ENCODE measurements around the gene SRSF10. TPM values are rescaled to one million over a fixed set of nuclear protein-coding genes. Genes with fewer than 3 reads are reported as not detected.
"Not testable (repeated sequence)": the region's sequence is repeated elsewhere in the genome, so short reads cannot be mapped to it uniquely, and the experiment has no call there.

The SRSF10 gene
- polyA plus RNA-seq, 3 donors: 27.4 to 61.7 (median 56.8) TPM

DNA sequence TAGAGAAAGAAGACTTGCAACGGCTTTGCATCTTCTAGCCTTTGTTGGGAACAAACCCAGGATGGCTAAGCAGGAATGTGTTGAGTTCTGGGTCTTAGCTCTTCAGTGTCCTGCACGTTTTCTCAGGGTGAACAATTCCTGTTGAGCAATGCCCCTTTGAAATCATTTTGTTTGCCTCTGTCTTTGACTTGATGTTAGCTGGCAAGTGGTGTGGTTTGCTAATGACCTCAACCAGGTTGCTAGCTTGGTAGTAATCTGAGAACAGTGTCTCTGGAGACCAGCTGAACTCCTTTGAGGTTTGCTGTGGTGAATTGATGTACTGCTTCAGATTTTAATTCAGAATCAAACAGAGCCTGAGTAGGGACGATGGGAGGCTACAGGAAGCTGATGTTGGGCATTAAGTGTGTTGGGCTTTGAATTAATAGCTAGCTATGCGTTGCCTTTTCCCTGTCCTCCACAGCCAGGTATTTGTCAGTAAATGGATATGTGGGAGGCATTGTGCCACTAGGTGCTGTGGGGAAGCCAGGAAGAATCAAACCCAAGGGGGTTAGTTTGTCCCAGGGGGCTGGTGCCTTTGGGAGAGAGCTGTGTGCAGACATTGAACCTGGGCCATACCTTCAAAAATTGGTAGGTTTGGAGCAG lies 23.3 kb upstream of the SRSF10 start:
- no peak overlapping the region for H3K27ac ChIP-seq (ENCODE audit: low read depth, low read length)
- WGBS, 3 donors: 37 to 48% (median 47%) methylated on average over 4 of the region's 4 CpGs

GRCh38 chr1:24002695-24003094 lies 22.6 kb upstream of the SRSF10 start:
- no peak overlapping the region for H3K27ac ChIP-seq (ENCODE audit: low read depth, low read length)
- WGBS, 3 donors: 81 to 88% (median 84%) methylated on average over 2 of the region's 2 CpGs

GRCh38 chr1:23999156-23999671 lies 19.1 kb upstream of the SRSF10 start:
- no peak overlapping the region for H3K27ac ChIP-seq (ENCODE audit: low read depth, low read length)

GRCh38 chr1:23997812-23998211 lies 17.7 kb upstream of the SRSF10 start:
- 38 to 66% (median 61%) methylated on average over 1 of the region's 1 CpG for WGBS, 3 donors
- H3K27ac ChIP-seq (ENCODE audit: low read depth, low read length): no peak overlapping the region

More at GRCh38 chr1:23999156-23999671, 19.1 kb upstream of the SRSF10 start:
- WGBS, 3 donors: 32 to 92% (median 78%) methylated on average over 3 of the region's 3 CpGs

DNA sequence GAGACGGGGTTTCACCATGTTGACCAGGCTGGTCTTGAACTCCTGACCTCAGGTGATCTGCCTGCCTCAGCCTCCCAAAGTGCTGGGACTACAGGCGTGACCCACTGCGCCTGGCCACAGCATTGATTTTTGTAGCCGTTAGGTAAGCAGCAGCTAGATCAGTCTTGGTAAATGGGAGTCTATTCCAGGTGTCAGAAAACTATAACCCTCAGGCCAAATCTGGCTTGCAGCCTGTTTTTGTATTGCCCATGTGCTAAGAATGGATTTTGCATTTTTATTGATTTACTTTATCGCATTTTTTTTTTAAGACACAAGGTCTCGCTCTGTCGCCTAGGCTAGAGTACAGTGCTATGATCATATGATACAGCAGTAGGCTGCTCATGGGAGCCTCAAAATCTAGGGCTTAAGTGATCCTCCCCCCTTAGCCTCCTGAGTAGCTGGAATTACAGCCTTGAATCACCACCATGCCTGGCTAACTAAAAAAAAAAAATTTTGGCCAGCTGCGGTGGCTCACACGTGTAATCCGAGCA lies 16.6 kb upstream of the SRSF10 start:
- WGBS, 3 donors: 38 to 94% (median 89%) methylated on average over 10 of the region's 10 CpGs
- H3K27ac ChIP-seq (ENCODE audit: low read depth, low read length): no peak overlapping the region

DNA sequence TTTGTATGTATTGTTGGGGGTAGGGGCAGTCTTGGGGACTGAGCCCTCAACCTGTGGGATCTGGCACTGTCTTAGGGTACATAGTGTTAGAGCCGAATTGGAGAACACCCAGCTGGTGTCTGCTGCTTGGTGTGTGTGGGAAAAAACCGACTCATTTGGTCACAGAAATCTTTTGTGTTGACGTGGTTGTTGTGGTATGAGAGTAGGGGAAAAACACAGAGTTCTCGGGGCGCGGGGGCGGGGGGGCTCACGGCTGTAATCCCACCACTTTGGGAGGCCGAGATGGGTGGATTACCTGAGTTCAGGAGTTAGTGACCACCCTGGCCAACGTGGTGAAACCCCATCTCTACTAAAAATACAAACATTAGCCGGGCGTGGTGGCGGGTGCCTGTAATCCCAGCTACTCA lies 15.3 kb upstream of the SRSF10 start:
- no peak overlapping the region for H3K27ac ChIP-seq (ENCODE audit: low read depth, low read length)
- 84 to 87% (median 84%) methylated on average over 13 of the region's 13 CpGs for WGBS, 3 donors

DNA sequence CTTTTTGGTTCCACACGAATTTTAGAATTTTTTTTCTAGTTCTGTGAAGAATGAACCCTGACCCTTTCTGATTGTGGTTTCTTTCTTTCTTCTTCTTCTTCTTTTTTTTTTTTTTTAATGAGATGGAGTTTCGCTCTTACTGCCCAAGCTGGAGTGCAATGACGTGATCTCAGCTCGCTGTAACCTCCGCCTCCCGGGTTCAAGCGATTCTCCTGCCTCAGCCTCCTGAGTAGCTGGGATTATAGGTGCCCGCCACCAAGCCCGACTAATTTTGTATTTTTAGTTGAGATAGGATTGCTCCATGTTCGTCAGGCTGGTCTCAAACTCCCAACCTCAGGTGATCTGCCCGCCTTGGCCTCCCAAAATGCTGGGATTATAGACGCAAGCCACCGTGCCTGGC lies 11.9 kb upstream of the SRSF10 start:
- WGBS, 3 donors: 82 to 91% (median 89%) methylated on average over 13 of the region's 13 CpGs
- not testable (repeated sequence) for H3K27ac ChIP-seq (ENCODE audit: low read depth, low read length)

GRCh38 chr1:23989263-23989662 lies 9.1 kb upstream of the SRSF10 start:
- 64 to 82% (median 77%) methylated on average over 3 of the region's 3 CpGs for WGBS, 3 donors
- H3K27ac ChIP-seq (ENCODE audit: low read depth, low read length): no peak overlapping the region

- not testable (repeated sequence) for H3K27ac ChIP-seq (ENCODE audit: low read depth, low read length)
- WGBS, 3 donors: 96 to 98% (median 97%) methylated on average over 20 to 22 of the region's 23 CpGs
These were observed 6.9 kb upstream of the SRSF10 start for GRCh38 chr1:23987038-23987437.

GRCh38 chr1:23984417-23985186 lies 4.5 kb upstream of the SRSF10 start:
- 68 to 72% (median 68%) methylated on average over 5 of the region's 5 CpGs for WGBS, 3 donors
- H3K27ac ChIP-seq (ENCODE audit: low read depth, low read length): no peak overlapping the region

GRCh38 chr1:23980728-23981070 lies 572 bp upstream of the SRSF10 start:
- peak overlapping the region; percentile 39 for H3K27ac ChIP-seq (ENCODE audit: low read depth, low read length)
- WGBS, 3 donors: 21 to 50% (median 25%) methylated on average over 6 of the region's 6 CpGs

DNA sequence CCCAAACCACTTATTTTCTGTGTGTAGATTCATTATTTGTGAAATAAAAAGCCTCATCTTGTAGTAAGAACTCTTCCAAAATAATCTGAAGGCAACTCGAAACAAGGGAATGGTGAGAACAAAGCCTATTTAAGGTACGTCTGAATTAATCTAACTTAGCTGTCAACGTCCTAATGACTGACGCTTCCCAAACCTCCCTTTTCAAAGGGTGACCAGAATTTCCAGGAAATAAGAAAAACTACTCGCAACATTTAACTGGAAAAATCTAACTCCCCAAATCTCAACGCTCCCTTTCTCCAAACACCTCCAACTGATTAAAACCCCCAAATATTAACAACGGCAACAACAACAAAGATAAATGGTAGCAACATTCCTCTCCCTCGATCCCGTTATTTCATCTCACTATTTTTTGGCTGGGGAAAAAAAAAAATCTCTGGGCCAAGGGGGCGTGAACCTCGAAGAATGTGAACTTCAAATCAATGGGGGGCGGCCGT lies 693 bp downstream of the SRSF10 start:
- no peak overlapping the region for H3K27ac ChIP-seq (ENCODE audit: low read depth, low read length)
- WGBS, 3 donors: 0% methylated on average over 13 of the region's 13 CpGs

- WGBS, 3 donors: 0 to 3% (median 2%) methylated on average over 4 of the region's 4 CpGs
- H3K27ac ChIP-seq (ENCODE audit: low read depth, low read length): no peak overlapping the region
These were observed 1.3 kb downstream of the SRSF10 start for GRCh38 chr1:23978805-23979204.

GRCh38 chr1:23977854-23978191 lies 2.3 kb downstream of the SRSF10 start:
- WGBS, 3 donors: 21 to 76% (median 46%) methylated on average over 1 of the region's 1 CpG
- no peak overlapping the region for H3K27ac ChIP-seq (ENCODE audit: low read depth, low read length)

- WGBS, 3 donors: 29 to 62% (median 59%) methylated on average over 4 of the region's 4 CpGs
- H3K27ac ChIP-seq (ENCODE audit: low read depth, low read length): no peak overlapping the region
These were observed 2.8 kb downstream of the SRSF10 start for GRCh38 chr1:23977187-23977853.

DNA sequence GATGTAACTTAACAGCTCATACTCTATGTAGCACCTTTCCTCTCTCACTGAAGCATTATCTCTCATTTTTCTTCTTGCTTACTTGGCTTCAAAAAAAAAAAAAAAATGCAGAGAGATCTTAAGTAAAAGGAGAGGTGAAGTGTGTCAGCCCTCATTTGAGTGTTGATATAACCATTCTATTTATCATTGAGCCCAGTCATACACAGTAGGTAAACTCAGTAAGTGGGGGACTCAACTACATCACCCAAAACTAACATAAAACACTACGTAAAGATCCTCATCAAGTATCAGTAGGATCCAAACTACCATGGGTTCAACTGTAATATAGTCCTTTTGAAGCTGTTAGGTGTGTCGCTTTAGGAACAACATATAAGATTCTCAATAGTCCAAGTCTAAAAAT lies 12.3 kb downstream of the SRSF10 start:
- H3K27ac ChIP-seq (ENCODE audit: low read depth, low read length): no peak overlapping the region
- WGBS, 3 donors: 49 to 72% (median 52%) methylated on average over 2 of the region's 2 CpGs

GRCh38 chr1:23966973-23967493 lies 13.1 kb downstream of the SRSF10 start:
- H3K27ac ChIP-seq (ENCODE audit: low read depth, low read length): no peak overlapping the region

GRCh38 chr1:23964790-23965740 lies 15.1 kb downstream of the SRSF10 start:
- 57 to 65% (median 64%) methylated on average over 5 of the region's 5 CpGs for WGBS, 3 donors
- no peak overlapping the region for H3K27ac ChIP-seq (ENCODE audit: low read depth, low read length)
